DOHH2 (cell line): ENCODE results near the gene MGAT4A.

ENCODE experiments used
- H3F3A ChIP-seq: fragments of 200-600 bp; sonication (generic), shearing (Covaris generic); 2 replicates; pipeline ENCODE4 v1.6.0; 2016; ENCODE audit warnings: antibody characterized with exemption, mild to moderate bottlenecking; ENCODE audit not compliant: control insufficient read depth, insufficient read depth
- H3K27ac ChIP-seq: fragments of 200-600 bp; sonication (generic); 2 replicates; pipeline ENCODE4 v1.5.1; 2014; ENCODE audit warnings: low read depth, mild to moderate bottlenecking, low read length, moderate library complexity
- H3K27me3 ChIP-seq: fragments of 200-600 bp; sonication (generic); 2 replicates; pipeline ENCODE4 v1.6.1; 2014; ENCODE audit warnings: mild to moderate bottlenecking, low read length, mixed read lengths; ENCODE audit not compliant: control insufficient read depth
- H3K36me3 ChIP-seq: fragments of 200-600 bp; sonication (generic); 2 replicates; pipeline ENCODE4 v1.6.1; 2014; ENCODE audit warnings: mild to moderate bottlenecking, low read length, moderate library complexity, mixed read lengths; ENCODE audit not compliant: control insufficient read depth
- H3K4me1 ChIP-seq: fragments of 200-600 bp; sonication (generic); 2 replicates; pipeline ENCODE4 v1.6.1; 2014; ENCODE audit warnings: mild to moderate bottlenecking, low read length, mixed read lengths; ENCODE audit not compliant: control insufficient read depth
- H3K4me2 ChIP-seq: fragments of 200-600 bp; sonication (generic); 2 replicates; pipeline ENCODE4 v1.6.0; 2014; ENCODE audit warnings: mild to moderate bottlenecking, low read length, moderate library complexity
- H3K4me3 ChIP-seq: fragments of 200-600 bp; sonication (generic); 2 replicates; pipeline ENCODE4 v1.5.1; 2014; ENCODE audit warnings: mild to moderate bottlenecking, low read length, mixed read lengths
- H3K79me2 ChIP-seq: fragments of 200-600 bp; sonication (generic); 2 replicates; pipeline ENCODE4 v1.6.1; 2014; ENCODE audit warnings: mild to moderate bottlenecking, low read length, mixed read lengths; ENCODE audit not compliant: control insufficient read depth
- H3K9me2 ChIP-seq: fragments of 200-600 bp; sonication (generic); replicated peaks from 2 replicates; pipeline ENCODE4 v1.6.1; 2014; ENCODE audit warnings: mild to moderate bottlenecking, low read length, mixed read lengths; ENCODE audit not compliant: control insufficient read depth
- H3K9me3 ChIP-seq: fragments of 200-600 bp; sonication (generic); 2 replicates; pipeline ENCODE4 v1.6.1; 2014; ENCODE audit warnings: antibody characterized with exemption, low read length, mixed read lengths; ENCODE audit not compliant: control insufficient read depth, insufficient read depth
- H4K20me1 ChIP-seq: fragments of 200-600 bp; sonication (generic); 2 replicates; pipeline ENCODE4 v1.6.0; 2014; ENCODE audit warnings: low read depth, mild to moderate bottlenecking, antibody characterized with exemption, low read length, moderate library complexity; ENCODE audit not compliant: control insufficient read depth, insufficient read depth
- EZH2phosphoT487 ChIP-seq: fragments of 200-600 bp; sonication (generic); IDR thresholded peaks from 2 replicates; pipeline ENCODE4 v1.6.1; 2017; ENCODE audit warnings: borderline replicate concordance, mild to moderate bottlenecking, antibody characterized with exemption, low read length, moderate library complexity, mixed read lengths
- TF ChIP-seq, protein P1 (sequence below): fragments of 200-600 bp; sonication (generic); IDR thresholded peaks from one replicate; pipeline ENCODE4 v1.5.1; 2014; ENCODE audit warnings: antibody characterized with exemption, mild to moderate bottlenecking, low read depth, low read length; ENCODE audit not compliant: poor library complexity, severe bottlenecking

The MGAT4A gene

GRCh38 chr2:98769784-98770183 lies 38.9 kb upstream of the MGAT4A start:
- H3K9me2 ChIP-seq = no peaks in the 10 kb centered on the region
- H3K79me2 ChIP-seq = no peaks in the 10 kb centered on the region
- H3K4me2 ChIP-seq = no peak overlapping the region
- H3K4me3 ChIP-seq = no peak overlapping the region
- H3K27me3 ChIP-seq = no peaks in the 10 kb centered on the region
- H3F3A ChIP-seq = no peaks in the 10 kb centered on the region
- no peaks in the 10 kb centered on the region for H3K36me3 ChIP-seq
- peaks cover 21% of the 10 kb centered on the region for H3K4me1 ChIP-seq
- H3K9me3 ChIP-seq = no peaks in the 10 kb centered on the region
- H4K20me1 ChIP-seq = no peaks in the 10 kb centered on the region
- TF ChIP-seq, protein P1, sequence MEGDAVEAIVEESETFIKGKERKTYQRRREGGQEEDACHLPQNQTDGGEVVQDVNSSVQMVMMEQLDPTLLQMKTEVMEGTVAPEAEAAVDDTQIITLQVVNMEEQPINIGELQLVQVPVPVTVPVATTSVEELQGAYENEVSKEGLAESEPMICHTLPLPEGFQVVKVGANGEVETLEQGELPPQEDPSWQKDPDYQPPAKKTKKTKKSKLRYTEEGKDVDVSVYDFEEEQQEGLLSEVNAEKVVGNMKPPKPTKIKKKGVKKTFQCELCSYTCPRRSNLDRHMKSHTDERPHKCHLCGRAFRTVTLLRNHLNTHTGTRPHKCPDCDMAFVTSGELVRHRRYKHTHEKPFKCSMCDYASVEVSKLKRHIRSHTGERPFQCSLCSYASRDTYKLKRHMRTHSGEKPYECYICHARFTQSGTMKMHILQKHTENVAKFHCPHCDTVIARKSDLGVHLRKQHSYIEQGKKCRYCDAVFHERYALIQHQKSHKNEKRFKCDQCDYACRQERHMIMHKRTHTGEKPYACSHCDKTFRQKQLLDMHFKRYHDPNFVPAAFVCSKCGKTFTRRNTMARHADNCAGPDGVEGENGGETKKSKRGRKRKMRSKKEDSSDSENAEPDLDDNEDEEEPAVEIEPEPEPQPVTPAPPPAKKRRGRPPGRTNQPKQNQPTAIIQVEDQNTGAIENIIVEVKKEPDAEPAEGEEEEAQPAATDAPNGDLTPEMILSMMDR = no peak
- TF ChIP-seq EZH2phosphoT487 = no peak
- H3K27ac ChIP-seq = no peak overlapping the region

- Histone ChIP-seq H3K4me2 (no peak overlapping the region), H3K4me1 (peaks cover 28% of the 10 kb centered on the region), H3K9me2 (no peaks in the 10 kb centered on the region), H3F3A (no peaks in the 10 kb centered on the region), H4K20me1 (no peaks in the 10 kb centered on the region), H3K27me3 (no peaks in the 10 kb centered on the region), H3K27ac (no peak overlapping the region), H3K9me3 (no peaks in the 10 kb centered on the region), H3K4me3 (no peak overlapping the region), H3K79me2 (no peaks in the 10 kb centered on the region), H3K36me3 (no peaks in the 10 kb centered on the region)
- TF ChIP-seq EZH2phosphoT487 = no peak
- TF ChIP-seq, protein P1 = no peak
Observed at GRCh38 chr2:98769114-98769476, 38.2 kb upstream of the MGAT4A start.

GRCh38 chr2:98768384-98769113 lies 37.6 kb upstream of the MGAT4A start:
- Histone ChIP-seq H3K9me3 (no peaks in the 10 kb centered on the region), H3K27me3 (no peaks in the 10 kb centered on the region), H3K4me1 (peaks cover 34% of the 10 kb centered on the region), H3K27ac (no peak overlapping the region), H3K79me2 (no peaks in the 10 kb centered on the region), H3K36me3 (no peaks in the 10 kb centered on the region), H3K4me3 (no peak overlapping the region), H3K9me2 (no peaks in the 10 kb centered on the region), H3F3A (peaks cover 2% of the 10 kb centered on the region; the same call in 1 of the 2 replicates), H4K20me1 (no peaks in the 10 kb centered on the region), H3K4me2 (no peak overlapping the region)
- TF ChIP-seq, protein P1 = no peak
- TF ChIP-seq EZH2phosphoT487 = no peak
